HG02798 (cell line): ENCODE results near the gene TMEM164.

ENCODE experiments used
- ATAC-seq: cut with Tn5 transposase; IDR thresholded peaks from one replicate; pipeline ENCODE4 v1.9.1; 2021; ENCODE audit warnings: mild to moderate bottlenecking; ENCODE audit not compliant: unreplicated experiment, poor library complexity

The TMEM164 gene

GRCh38 chrX:110036162-110037033 is 33.5 kb downstream of the TMEM164 start:
- no peak for ATAC-seq

GRCh38 chrX:110037178-110037577 is 34.3 kb downstream of the TMEM164 start:
- ATAC-seq = no peak

- ATAC-seq = no peak
Observed at GRCh38 chrX:110038900-110039299, 36.0 kb downstream of the TMEM164 start.

GRCh38 chrX:110041980-110042379 is 39.1 kb downstream of the TMEM164 start:
- ATAC-seq = no peak

- ATAC-seq = no peak
Observed at GRCh38 chrX:110042496-110042895, 39.6 kb downstream of the TMEM164 start.

GRCh38 chrX:110043506-110043905 is 40.6 kb downstream of the TMEM164 start:
- ATAC-seq = no peak

- ATAC-seq = no peak
Observed at GRCh38 chrX:110044346-110045249, 41.7 kb downstream of the TMEM164 start.

GRCh38 chrX:110045421-110045820 is 42.5 kb downstream of the TMEM164 start:
- no peak for ATAC-seq

GRCh38 chrX:110046001-110046400 is 43.1 kb downstream of the TMEM164 start:
- ATAC-seq = no peak

GRCh38 chrX:110046971-110047370 is 44.1 kb downstream of the TMEM164 start:
- no peak for ATAC-seq

- no peak for ATAC-seq
Observed at GRCh38 chrX:110049096-110049495, 46.2 kb downstream of the TMEM164 start.

GRCh38 chrX:110050386-110050785 is 47.5 kb downstream of the TMEM164 start:
- ATAC-seq = no peak

- no peak for ATAC-seq
Observed at GRCh38 chrX:110050901-110051300, 48.0 kb downstream of the TMEM164 start.

GRCh38 chrX:110051559-110051958 is 48.6 kb downstream of the TMEM164 start:
- ATAC-seq = no peak

GRCh38 chrX:110052303-110052702 is 49.4 kb downstream of the TMEM164 start:
- ATAC-seq = no peak

- no peak for ATAC-seq
Observed at GRCh38 chrX:110053453-110053852, 50.5 kb downstream of the TMEM164 start.

GRCh38 chrX:110055616-110056015 is 52.7 kb downstream of the TMEM164 start:
- no peak for ATAC-seq

GRCh38 chrX:110056419-110056818 is 53.5 kb downstream of the TMEM164 start:
- ATAC-seq = no peak

GRCh38 chrX:110059410-110059809 is 56.5 kb downstream of the TMEM164 start:
- ATAC-seq = no peak

- no peak for ATAC-seq
Observed at GRCh38 chrX:110060317-110060716, 57.4 kb downstream of the TMEM164 start.

- ATAC-seq = no peak
Observed at GRCh38 chrX:110060846-110061537, 58.1 kb downstream of the TMEM164 start.
